Fibroblast of pulmonary artery (primary cell): Measurements from ENCODE around the gene CAMK1D.

Experiments used
- DNase-seq: peaks from one replicate; pipeline ENCODE4 v3.0.0-alpha.2; 2010; ENCODE audit warnings: low read depth
- H3K4me3 ChIP-seq: replicated peaks from 2 replicates; pipeline ENCODE4 v1.5.1; 2011; ENCODE audit warnings: low read depth, mild to moderate bottlenecking, control low read depth, low read length, moderate library complexity
- TF ChIP-seq, protein P1 (sequence below): IDR thresholded peaks from 2 replicates; pipeline ENCODE4 v1.5.1; 2011; ENCODE audit warnings: mild to moderate bottlenecking, control low read depth, low read length, inconsistent platforms; ENCODE audit errors: missing control alignments

Gene CAMK1D

DNA sequence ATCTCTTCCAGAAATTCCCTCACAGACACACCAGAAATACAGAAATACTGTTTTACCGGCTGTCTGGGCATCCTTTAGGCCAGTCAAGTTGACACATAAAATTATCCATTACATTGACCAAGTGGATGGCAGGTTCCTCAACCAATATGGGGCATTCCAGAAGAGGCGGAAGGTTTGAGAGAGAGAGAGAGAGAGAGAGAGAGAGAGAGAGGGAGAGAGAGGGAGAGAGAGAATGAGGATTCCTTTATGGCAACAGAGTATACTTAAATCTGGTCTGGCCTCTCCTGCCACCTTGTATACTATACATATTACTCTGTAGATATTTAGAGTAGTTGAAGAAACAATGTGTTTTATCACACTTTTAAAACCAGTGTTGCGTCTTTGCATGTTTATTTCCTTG is 214.1 kb downstream of the CAMK1D start:
- H3K4me3 ChIP-seq, result no peak overlapping the region
- TF ChIP-seq, protein P1, sequence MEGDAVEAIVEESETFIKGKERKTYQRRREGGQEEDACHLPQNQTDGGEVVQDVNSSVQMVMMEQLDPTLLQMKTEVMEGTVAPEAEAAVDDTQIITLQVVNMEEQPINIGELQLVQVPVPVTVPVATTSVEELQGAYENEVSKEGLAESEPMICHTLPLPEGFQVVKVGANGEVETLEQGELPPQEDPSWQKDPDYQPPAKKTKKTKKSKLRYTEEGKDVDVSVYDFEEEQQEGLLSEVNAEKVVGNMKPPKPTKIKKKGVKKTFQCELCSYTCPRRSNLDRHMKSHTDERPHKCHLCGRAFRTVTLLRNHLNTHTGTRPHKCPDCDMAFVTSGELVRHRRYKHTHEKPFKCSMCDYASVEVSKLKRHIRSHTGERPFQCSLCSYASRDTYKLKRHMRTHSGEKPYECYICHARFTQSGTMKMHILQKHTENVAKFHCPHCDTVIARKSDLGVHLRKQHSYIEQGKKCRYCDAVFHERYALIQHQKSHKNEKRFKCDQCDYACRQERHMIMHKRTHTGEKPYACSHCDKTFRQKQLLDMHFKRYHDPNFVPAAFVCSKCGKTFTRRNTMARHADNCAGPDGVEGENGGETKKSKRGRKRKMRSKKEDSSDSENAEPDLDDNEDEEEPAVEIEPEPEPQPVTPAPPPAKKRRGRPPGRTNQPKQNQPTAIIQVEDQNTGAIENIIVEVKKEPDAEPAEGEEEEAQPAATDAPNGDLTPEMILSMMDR, result no peak
- DNase-seq, result no peak

DNA sequence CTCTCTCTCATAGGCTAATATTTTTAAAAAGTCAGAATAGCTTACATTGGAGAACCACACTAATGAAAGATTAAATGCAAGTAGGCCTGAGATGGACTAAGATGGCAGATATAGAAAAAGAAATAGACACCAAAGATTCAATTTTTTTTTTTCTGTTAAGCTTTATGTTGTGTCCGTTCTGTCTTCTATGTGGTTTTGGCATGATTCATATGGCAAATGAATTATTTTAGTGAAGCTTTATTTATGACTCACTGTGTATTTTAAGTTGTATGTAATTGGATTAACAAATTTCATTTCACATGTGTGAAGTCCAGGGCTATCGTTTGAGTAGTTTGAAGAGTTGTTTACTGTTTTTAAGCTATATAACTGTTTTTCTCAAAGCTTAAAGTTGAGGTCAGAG is 214.8 kb downstream of the CAMK1D start:
- DNase-seq, result no peak
- TF ChIP-seq, protein P1, result no peak
- no peak overlapping the region for H3K4me3 ChIP-seq

DNA sequence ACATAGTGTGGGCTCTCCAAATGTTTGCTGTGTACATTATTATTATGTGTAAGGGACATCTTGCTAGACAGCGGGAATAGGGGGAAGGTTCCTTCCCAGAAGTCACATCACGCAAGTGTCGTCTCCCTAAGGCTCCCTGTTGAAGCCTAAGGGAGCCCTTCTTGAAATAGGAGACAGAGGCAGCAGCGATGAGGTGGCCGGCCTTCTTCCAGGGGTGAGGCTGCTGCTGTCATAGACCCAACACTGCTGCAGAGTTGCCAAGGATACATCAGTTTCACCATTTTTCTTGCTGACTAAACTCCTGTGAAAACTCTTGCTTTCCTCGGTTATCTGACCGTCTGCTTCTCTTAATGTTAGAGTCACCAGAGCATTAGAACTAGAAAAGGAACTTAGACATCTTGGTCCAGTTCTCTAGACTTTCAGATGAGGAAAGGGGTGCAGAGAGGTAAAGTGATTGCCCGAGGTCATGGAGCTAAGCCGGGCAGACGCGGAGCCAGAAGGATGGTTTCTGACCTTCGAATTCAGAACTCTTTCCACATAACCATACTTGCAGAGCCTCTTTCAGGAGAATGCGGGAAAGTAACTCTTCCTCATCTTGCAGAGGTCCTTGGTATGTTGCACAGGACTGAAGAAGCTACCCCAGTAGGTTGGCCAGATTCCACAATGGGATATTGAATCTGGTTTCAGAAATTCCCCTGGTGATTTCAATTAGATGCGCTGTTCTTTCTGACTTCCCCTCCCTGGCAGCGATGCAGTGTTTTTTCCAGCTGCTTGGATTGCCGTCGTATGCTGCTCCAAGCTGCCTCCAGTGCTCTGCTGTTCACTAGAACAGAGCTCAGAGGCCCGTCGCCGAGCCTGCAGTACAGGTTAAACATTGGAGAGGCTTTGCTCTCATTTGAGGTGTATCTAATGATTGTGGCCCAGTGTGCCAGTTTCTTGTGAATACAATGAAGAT is 217.1 kb downstream of the CAMK1D start:
- H3K4me3 ChIP-seq, result no peak overlapping the region
- DNase-seq, result no peak
- TF ChIP-seq, protein P1, result no peak

DNA sequence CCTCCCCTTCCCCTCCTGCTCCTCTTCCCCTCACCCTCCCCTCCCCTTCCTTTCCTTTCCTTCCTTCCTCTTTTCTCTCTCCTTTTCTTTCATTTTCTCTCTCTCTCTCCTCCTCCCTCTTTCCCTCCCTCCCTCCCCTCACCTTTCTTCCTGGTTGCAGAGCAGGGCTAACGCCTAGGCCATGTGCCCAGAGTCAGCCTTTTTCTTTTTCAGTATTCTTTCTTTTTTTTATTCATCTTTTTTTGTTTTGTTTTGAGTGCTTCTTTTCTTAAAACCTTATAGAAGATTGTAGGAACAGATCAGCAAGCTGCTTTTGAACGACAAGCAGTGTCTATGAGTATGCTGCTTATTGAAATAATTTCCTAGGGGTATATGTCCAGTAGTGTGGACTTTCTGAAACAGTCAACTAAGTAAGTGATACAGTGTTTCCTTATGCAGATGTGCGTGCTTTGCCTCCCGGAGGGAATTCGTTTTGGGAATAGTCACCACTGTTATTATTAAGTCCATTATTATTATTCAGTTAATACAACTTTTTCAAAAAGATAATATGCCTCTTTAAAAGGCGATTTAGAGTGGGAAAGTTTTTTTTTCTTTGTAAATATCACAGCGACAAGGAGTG is 219.2 kb downstream of the CAMK1D start:
- no peak for DNase-seq
- H3K4me3 ChIP-seq, result no peak overlapping the region
- TF ChIP-seq, protein P1, result no peak

DNA sequence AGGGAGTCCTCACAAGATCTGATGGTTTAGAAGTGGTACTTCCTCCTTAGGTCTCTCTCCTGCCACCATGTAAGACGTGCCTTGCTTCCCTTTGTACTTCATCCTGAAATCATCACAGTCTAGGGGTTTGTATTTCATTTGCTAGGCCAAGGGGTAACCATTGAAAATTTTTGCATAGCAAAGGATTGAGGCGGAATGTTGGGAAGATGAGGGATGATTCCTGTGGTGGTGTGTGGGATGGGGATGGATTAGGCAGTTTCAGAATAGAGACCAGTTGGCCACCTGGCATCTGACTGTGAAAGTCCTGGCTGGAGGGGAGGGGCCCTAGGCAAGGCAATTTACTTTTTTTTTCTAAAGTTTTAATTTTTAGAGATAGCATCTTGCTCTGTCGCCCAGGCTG is 222.9 kb downstream of the CAMK1D start:
- TF ChIP-seq, protein P1, result no peak
- no peak for DNase-seq
- H3K4me3 ChIP-seq, result no peak overlapping the region

DNA sequence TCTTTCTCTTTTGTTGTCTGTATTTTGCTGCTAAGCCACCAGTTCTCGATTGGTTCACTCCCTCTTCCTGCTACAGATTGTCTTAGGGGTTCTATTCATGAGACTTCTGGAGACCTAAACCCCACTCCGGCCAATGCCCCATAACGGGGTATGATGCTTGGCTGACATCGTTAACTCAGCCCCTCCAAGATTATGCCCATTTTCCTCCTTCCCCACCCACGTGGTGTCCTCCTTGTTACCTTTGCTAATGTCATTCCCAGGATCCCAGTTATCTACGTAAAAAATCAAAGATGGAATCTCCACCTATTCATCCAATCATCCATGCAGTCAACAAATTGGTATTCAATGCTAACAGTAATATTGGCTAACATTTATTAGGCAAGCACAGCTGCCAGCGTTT is 228.3 kb downstream of the CAMK1D start:
- TF ChIP-seq, protein P1, result no peak
- H3K4me3 ChIP-seq, result no peak overlapping the region
- DNase-seq, result no peak
